Right lobe of liver (tissue), 4 donors: Measurements from ENCODE around the gene REELD1.

Experiments used
- POLR2A ChIP-seq: fragments of 450-650 bp; IDR thresholded peaks from one replicate; pipeline ENCODE4 v1.6.1; 2017; ENCODE audit warnings: antibody characterized with exemption, mild to moderate bottlenecking
- TF ChIP-seq, protein P1 (sequence below), 4 donors: fragments of 200-600 bp in 3 of 4; fragments of 450-650 bp in 1 of 4; IDR thresholded peaks; one replicate each; pipeline versions ENCODE4 v1.5.1 to v1.8.0; 2016 to 2022; ENCODE audit warnings: antibody characterized with exemption in 4 of 4, mild to moderate bottlenecking in 2 of 4
- donor health status: DM: no; HTN: no; CAD: no.
- donor health status: DM: no; HTN: no; CAD: no.
- donor health status: DM: no; HTN: yes; CAD: no.

DNA sequence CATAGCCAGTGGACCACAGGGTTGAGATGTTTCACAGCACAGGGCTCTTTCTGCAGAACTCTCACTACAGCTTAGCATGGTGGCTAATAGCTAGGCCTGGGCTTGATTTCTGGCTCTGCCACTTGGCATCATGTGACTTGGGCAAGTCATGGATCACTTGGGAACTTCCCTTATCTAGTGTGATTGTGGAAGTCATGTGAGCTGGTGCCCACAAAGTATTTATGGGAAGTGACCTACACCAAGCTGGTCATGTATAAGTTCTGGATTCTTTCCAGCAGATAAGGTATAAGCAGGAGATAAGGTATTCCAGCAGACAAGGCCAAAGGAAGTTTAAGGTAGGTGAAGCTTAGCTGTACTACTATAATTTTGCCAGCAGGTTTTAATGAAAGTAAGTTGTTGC is 61.0 kb downstream of the REELD1 start:
- TF ChIP-seq, protein P1, sequence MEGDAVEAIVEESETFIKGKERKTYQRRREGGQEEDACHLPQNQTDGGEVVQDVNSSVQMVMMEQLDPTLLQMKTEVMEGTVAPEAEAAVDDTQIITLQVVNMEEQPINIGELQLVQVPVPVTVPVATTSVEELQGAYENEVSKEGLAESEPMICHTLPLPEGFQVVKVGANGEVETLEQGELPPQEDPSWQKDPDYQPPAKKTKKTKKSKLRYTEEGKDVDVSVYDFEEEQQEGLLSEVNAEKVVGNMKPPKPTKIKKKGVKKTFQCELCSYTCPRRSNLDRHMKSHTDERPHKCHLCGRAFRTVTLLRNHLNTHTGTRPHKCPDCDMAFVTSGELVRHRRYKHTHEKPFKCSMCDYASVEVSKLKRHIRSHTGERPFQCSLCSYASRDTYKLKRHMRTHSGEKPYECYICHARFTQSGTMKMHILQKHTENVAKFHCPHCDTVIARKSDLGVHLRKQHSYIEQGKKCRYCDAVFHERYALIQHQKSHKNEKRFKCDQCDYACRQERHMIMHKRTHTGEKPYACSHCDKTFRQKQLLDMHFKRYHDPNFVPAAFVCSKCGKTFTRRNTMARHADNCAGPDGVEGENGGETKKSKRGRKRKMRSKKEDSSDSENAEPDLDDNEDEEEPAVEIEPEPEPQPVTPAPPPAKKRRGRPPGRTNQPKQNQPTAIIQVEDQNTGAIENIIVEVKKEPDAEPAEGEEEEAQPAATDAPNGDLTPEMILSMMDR (IDR thresholded peaks at IDR 0.05) = no peak
- TF ChIP-seq POLR2A = no peak
